Neuron (in vitro differentiated cells): Measurements from ENCODE around the gene SLC22A16.

Experiments
- H2AFZ ChIP-seq: one replicate; pipeline ENCODE4 v1.6.1; 2013; ENCODE audit warnings: low read depth, mild to moderate bottlenecking, inconsistent platforms, low read length, moderate library complexity
- H3K27me3 ChIP-seq: one replicate; pipeline ENCODE4 v1.6.1; 2013; ENCODE audit warnings: low read length; ENCODE audit not compliant: insufficient read depth
- H3K36me3 ChIP-seq: one replicate; pipeline ENCODE4 v1.6.1; 2013; ENCODE audit warnings: low read length; ENCODE audit not compliant: insufficient read depth
- H3K4me1 ChIP-seq: one replicate; pipeline ENCODE4 v1.6.1; 2013; ENCODE audit warnings: low read length; ENCODE audit not compliant: insufficient read depth
- H3K4me3 ChIP-seq: 2 replicates; pipeline ENCODE4 v1.5.1; 2013; ENCODE audit warnings: mild to moderate bottlenecking, low read length, moderate library complexity
- H3K9me3 ChIP-seq: one replicate; pipeline ENCODE4 v1.6.1; 2013; ENCODE audit warnings: low read length

The SLC22A16 gene

DNA sequence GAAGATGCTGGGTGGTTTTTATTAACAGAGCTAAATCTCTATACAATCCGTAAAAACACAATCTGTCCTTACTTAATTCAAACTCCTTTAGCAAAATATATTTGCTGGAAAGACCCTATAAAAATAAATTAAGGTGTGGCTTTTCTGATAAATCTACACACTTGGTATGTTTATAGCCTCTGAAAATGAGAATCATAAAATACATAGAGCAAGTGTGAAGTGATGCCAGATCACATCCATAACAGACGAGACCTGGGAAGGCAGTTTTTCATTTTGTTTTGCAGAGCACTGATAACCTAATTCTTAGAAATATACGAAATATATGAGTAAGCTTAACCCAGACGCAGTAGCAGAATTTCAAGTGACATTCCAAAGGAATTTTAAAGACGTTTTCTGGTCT, 50.6 kb downstream of the SLC22A16 start:
- Histone ChIP-seq H3K36me3 (no peaks in the 10 kb centered on the region), H3K4me3 (no peak overlapping the region), H3K4me1 (no peaks in the 10 kb centered on the region), H3K27me3 (peaks cover 4% of the 10 kb centered on the region), H2AFZ (no peak overlapping the region), H3K9me3 (no peaks in the 10 kb centered on the region)

DNA sequence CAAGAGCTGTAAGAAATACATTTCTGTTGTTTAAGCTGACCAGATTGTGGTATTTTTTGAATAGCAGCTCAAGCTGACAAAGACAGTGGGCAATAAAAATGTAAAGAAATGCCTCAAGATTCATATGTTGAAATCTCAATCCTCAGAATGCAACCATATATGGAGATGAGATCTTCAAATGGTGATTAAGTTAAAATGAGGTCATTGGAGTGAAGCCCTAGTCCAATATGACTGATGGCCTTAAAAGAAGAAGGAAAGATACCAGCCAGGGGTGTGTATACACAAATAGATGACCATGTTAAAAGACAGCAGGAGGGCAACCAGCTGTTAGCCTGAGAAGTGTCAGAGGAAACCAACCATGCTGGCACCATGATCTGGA, 54.0 kb downstream of the SLC22A16 start:
- Histone ChIP-seq H3K4me1 (no peaks in the 10 kb centered on the region), H3K36me3 (no peaks in the 10 kb centered on the region), H3K27me3 (no peaks in the 10 kb centered on the region), H3K4me3 (no peak overlapping the region), H2AFZ (no peak overlapping the region), H3K9me3 (no peaks in the 10 kb centered on the region)

DNA sequence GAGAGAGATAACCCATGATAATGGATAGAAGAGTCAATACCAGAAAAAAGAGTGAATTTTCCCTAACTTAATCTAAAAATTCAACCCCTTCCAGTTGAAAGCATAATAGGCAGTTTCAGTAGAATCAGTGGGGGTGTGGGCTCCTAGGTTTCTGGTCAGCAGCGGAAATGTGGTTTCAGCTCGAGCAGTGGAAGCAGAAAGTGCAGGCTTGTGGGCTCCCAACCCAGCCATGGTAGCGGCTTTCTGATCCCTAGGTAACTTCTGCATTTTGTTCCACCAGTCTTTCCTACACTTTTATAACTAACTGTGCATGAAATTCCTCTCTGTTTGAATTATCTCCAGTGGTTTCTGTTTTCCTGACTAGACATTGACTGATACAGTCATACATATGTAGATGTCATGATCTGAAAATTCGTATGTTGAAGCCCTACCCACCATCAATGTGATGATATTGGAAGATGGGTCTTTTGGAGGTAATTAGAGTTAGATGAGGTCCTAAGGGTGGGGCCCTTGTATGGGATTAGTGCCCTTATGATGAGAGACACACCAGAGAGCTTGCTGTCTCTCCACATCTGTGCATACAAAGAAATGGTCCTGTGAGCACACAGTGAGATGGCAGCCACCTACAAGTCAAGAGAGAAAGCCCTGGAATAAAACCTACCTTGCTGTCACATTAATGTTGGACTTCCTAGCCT, 54.5 kb downstream of the SLC22A16 start:
- H3K4me3 ChIP-seq, result no peak overlapping the region
- no peaks in the 10 kb centered on the region for H3K4me1 ChIP-seq
- H3K36me3 ChIP-seq, result no peaks in the 10 kb centered on the region
- H2AFZ ChIP-seq, result no peak overlapping the region
- H3K9me3 ChIP-seq, result no peaks in the 10 kb centered on the region
- no peaks in the 10 kb centered on the region for H3K27me3 ChIP-seq

DNA sequence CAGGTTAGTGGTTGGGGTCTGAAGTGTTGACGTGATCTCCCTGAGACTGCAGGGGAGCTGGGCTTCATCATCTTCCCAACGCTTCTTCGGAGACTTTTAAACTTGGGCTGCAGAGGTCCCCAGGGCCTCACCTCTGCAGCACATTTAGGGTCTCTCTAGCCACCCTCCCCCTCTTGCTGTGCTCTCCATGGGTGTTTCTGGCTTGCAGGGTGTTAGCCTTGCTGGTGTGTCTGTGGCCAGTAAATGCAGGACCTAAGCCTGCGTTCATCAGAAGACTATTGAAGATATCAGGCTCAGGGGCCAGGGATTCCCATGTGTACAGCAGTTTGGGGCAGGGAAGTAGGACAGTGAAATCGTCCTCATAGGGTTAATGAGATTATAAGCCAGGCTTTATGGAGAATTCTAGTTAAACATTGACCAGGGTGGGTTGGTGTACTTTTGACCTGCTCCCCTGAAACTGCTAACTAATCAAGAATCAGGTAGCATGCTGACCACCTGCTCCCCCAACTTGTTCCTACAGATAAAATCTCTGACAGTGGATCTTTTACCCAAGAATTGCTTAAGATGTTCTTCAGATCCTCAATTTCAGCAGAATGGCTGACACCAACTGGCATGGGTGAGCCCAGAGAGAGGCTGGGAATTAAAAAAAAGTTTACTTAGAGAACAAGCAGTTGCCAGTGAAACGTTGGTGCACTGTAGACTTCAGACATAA, 57.2 kb downstream of the SLC22A16 start:
- Histone ChIP-seq H3K9me3 (no peaks in the 10 kb centered on the region), H2AFZ (no peak overlapping the region), H3K4me1 (no peaks in the 10 kb centered on the region), H3K27me3 (no peaks in the 10 kb centered on the region), H3K36me3 (no peaks in the 10 kb centered on the region), H3K4me3 (no peak overlapping the region)

DNA sequence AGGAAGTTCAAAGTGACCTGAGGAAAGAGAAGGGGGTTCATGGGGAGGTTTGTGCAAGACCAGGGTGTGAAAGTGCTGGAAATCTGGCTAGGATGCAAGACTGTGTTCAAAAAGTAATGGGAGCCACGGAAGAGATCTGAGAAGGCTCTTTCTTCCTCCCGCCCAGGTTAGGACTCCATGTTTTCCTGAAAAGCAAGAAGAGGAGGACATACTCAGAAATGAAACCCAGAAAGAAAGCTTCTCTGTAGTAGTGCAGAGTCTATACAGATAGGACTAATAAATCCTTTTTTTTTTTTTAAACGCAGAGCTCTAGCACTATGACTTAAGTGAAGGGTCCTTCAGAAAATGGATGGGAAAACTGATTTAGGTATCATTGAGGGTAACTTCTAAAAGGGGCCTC, 57.8 kb downstream of the SLC22A16 start:
- Histone ChIP-seq H3K36me3 (no peaks in the 10 kb centered on the region), H3K9me3 (no peaks in the 10 kb centered on the region), H2AFZ (no peak overlapping the region), H3K4me1 (no peaks in the 10 kb centered on the region), H3K4me3 (no peak overlapping the region), H3K27me3 (no peaks in the 10 kb centered on the region)

DNA sequence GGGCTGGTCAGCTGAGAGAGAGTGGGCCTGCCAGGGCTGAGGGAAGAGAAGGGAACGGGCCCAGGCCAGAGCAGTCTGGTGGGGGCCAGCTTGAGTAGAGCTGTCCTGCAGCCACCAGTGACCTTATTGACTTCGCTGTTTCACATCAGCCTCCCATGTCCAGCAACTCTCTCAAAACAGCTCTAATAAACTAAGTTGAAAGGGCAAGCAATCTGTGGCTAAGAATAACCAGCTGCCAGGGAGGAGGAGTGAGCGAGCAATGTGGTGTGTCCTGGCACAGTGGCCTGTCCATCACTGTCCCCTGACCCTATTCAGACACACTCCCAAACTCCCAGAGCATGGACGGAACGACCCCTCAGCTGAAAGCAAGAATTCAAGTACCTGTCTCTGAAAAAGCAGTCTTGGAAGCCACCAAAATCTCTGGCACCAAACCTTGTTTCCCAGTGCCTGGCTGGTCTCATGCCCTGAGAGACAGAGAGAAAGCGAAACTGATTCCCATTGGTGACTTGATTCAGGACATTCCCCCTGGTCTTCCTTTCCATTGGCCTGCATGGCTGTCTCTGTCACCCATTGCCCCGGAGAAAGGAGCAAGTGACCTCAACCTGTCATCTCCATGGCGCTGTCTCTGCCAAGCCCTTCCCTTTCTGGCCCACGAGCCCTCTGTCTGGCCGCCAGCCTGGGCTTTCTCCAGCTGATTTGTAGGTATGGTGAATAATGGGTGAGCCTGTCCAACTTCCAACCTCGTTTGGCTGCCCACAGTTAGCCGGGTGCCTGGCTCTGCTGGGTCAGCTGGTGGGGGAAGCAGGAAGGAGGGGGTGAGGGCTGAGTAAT, 61.1 kb downstream of the SLC22A16 start, which contains the start of gene DDO:
DDO (minus strand) TSS at position 490 of the 831 bp plus-strand sequence. CDS start 2,113 bp downstream, outside the sequence.
- no peak within 1 kb of the TSS for H3K4me3 ChIP-seq
- no peak within 1 kb of the TSS for H2AFZ ChIP-seq

DNA sequence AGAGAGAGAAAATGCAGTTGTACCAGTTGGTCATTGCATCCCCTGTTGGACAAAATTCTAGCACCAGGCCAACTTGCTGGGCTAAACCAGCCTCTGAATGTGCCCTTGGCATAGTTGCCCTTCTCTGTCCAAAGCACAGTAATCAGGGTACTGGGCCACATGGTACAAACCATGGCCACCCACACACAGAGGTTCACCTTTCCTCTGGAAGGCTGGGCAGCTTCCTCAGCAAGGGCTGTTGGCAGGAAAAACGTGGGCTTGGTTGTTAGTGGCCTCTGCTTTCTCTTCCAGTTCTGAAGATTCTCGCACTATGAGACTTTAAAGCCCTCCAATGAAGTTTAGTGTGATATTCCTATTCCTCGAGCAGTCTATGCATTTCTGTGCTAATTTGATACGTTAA, 61.7 kb downstream of the SLC22A16 start:
- H3K27me3 ChIP-seq, result no peaks in the 10 kb centered on the region
- H3K36me3 ChIP-seq, result no peaks in the 10 kb centered on the region
- H3K4me1 ChIP-seq, result no peaks in the 10 kb centered on the region
- H3K4me3 ChIP-seq, result no peak overlapping the region
- no peak overlapping the region for H2AFZ ChIP-seq
- H3K9me3 ChIP-seq, result no peaks in the 10 kb centered on the region

More for the DNA sequence above, 61.1 kb downstream of the SLC22A16 start, which contains the start of gene DDO:
- H3K9me3 ChIP-seq, result no peaks in the 10 kb centered on the region
- H3K4me1 ChIP-seq, result no peaks in the 10 kb centered on the region
- no peaks in the 10 kb centered on the region for H3K27me3 ChIP-seq
- H3K36me3 ChIP-seq, result no peaks in the 10 kb centered on the region

DNA sequence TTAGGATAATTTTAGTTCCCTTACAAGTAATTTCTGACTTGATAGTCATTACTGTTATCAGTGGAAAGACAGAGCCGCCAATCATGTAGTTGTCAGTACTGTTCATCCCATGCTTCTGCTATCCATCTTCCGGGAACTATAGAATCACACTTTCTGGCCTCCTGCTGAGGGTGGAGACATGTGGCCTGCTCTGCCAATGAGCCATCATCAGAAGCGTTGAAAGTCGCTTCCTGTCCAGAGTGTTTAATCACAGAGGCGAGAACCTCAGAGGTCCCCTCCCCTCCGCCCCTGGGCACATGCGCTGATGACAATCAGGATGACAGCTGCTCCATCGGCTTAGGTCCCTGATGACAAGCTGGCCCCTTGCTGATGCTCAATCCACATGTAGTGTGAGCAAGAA, 64.1 kb downstream of the SLC22A16 start:
- Histone ChIP-seq H3K9me3 (no peaks in the 10 kb centered on the region), H3K4me1 (no peaks in the 10 kb centered on the region), H3K27me3 (peaks cover 5% of the 10 kb centered on the region), H3K36me3 (no peaks in the 10 kb centered on the region), H3K4me3 (no peak overlapping the region), H2AFZ (no peak overlapping the region)

DNA sequence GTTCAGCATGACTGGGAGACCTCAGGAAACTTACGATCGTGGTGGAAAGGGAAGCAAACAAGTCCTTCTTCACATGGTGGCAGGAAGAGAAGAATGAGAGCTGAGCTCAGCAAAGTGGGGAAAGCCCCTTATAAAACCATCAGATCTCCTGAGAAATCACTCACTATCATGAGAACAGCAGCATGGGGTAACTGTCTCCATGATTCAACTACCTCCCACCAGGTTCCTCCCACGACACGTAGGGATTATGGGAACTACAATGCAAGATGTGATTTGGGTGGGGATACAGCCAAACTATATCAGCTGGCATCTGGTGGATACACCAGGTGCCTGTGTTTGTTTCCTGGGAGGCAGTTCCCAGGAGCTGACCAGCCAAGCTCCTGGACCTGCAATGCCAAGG, 65.9 kb downstream of the SLC22A16 start:
- Histone ChIP-seq H3K4me1 (no peaks in the 10 kb centered on the region), H3K4me3 (no peak overlapping the region), H2AFZ (no peak overlapping the region), H3K27me3 (peaks cover 5% of the 10 kb centered on the region), H3K9me3 (no peaks in the 10 kb centered on the region), H3K36me3 (no peaks in the 10 kb centered on the region)

DNA sequence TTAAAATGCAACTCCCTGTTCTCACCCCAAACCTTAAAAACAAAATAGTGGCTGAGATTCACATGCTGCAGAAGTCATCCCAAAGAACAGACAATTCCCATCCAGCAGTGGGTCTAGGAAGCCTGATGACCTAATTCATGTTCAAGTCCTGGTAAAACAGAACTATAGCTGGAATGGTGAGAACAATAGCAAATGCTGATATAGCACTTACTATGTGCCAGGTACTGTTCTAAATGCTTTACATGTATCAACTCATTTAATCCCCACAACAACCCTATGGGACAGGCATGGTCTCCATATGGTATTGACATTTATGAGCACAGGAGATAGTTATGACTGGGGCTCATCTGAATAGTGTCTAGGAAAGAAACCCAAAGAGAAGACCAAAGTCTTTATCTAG, 66.6 kb downstream of the SLC22A16 start:
- Histone ChIP-seq H3K27me3 (peaks cover 5% of the 10 kb centered on the region), H3K4me1 (no peaks in the 10 kb centered on the region), H3K9me3 (no peaks in the 10 kb centered on the region), H2AFZ (no peak overlapping the region), H3K4me3 (no peak overlapping the region), H3K36me3 (no peaks in the 10 kb centered on the region)

DNA sequence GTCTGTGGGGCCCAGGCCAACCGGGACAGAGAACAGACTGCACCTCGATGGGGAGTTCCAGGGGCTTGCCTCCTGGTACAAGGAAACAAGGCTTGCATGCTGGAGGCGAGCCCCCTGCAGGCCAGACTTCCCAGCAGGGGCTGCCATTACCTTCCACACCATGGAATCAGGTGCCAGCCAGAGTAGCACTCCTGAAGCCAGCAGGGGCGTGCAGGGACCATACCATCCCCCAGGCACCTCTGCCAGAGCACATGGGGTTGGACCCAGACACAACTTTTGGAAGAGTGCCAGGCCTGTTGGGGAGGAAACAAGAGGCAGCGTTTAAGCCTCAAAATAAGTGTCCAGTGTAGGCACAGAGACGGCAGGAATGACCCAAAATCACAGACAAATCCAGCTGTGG, 67.5 kb downstream of the SLC22A16 start:
- Histone ChIP-seq H3K4me3 (no peak overlapping the region), H3K9me3 (no peaks in the 10 kb centered on the region), H3K4me1 (no peaks in the 10 kb centered on the region), H2AFZ (no peak overlapping the region), H3K27me3 (peaks cover 5% of the 10 kb centered on the region), H3K36me3 (no peaks in the 10 kb centered on the region)

DNA sequence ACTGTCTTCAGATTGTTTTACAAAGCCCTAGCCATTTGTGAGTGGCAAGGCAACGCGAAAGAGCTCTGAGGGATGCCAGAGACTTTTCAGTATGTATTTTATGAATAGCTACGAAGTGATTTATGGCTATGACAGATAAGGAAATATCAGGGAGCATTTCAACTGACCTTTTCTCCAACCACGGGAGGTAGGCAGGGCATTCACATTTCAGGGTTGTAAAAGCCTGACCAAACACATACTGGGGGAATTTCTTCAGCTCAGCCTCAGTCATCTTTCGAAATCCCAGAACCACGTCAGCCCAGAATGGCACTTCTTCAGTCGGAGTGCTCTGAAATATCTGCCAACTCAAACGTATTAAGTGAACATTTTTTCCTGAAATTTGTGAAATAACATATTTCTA, 71.8 kb downstream of the SLC22A16 start:
- Histone ChIP-seq H3K27me3 (peaks cover 5% of the 10 kb centered on the region), H3K9me3 (no peaks in the 10 kb centered on the region), H3K4me1 (no peaks in the 10 kb centered on the region), H2AFZ (no peak overlapping the region), H3K36me3 (no peaks in the 10 kb centered on the region), H3K4me3 (no peak overlapping the region)

DNA sequence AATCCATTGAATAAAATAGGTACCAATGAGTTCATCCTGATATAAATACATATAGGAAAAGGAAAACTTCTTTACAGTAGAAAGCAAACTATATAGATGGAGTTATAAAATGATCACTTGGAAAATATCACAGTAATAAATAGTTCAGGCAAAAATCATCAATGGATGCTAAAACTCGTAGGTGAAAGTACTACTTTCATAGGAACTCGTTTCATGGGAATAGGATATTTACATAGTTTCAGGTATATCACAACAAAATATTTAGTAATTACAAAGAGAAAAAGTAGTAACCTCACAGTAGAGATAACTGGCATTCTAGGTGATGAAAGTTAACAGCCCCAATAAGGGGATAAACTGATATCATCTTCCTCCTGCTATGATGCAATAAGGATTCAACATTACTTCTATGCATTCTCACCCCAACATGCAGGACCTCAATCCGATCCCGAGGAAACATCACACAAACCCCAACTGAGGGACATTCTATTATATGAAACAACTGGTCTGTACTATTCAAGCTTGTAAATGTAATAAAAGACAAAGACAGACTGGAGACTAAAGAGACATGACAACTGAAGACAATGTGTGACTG, 74.7 kb downstream of the SLC22A16 start:
- H3K9me3 ChIP-seq, result no peaks in the 10 kb centered on the region
- H3K4me3 ChIP-seq, result no peak overlapping the region
- no peaks in the 10 kb centered on the region for H3K4me1 ChIP-seq
- no peaks in the 10 kb centered on the region for H3K36me3 ChIP-seq
- H3K27me3 ChIP-seq, result no peaks in the 10 kb centered on the region
- no peak overlapping the region for H2AFZ ChIP-seq
